HL-60 (cell line): ENCODE measurements around the gene RUSF1.

Source experiments
- DNase-seq, 2 experiments: peaks; one replicate each; pipeline ENCODE4 v3.0.0-alpha.2; 2010 to 2020; ENCODE audit warnings: low read depth in 1 of 2, low spot score in 1 of 2
- H3K27ac ChIP-seq: fragments of 250-450 bp; sonication (Bioruptor Pico); replicated peaks from 2 replicates; pipeline ENCODE4 v1.5.1; 2020; ENCODE audit warnings: mild to moderate bottlenecking, moderate library complexity
- H3K27me3 ChIP-seq: fragments of 250-450 bp; sonication (Bioruptor Pico); 2 replicates; pipeline ENCODE4 v1.5.1; 2021; ENCODE audit warnings: mild to moderate bottlenecking, moderate library complexity; ENCODE audit not compliant: insufficient read depth, poor library complexity, severe bottlenecking
- H3K4me3 ChIP-seq: replicated peaks from 2 replicates; pipeline ENCODE4 v1.5.1; 2011; ENCODE audit warnings: mild to moderate bottlenecking, control low read depth, low read length; ENCODE audit not compliant: insufficient read depth
- CTCF ChIP-seq: IDR thresholded peaks from one replicate; pipeline ENCODE4 v1.5.1; 2011; ENCODE audit warnings: low read length, control low read depth, inconsistent platforms; ENCODE audit not compliant: insufficient read depth
- GABPA ChIP-seq: IDR thresholded peaks from 2 replicates; pipeline ENCODE4 v1.6.1; 2012; ENCODE audit warnings: low read depth
- POLR2AphosphoS5 ChIP-seq: IDR thresholded peaks from 2 replicates; pipeline ENCODE4 v1.6.1; 2012; ENCODE audit warnings: low read depth
- REST ChIP-seq: IDR thresholded peaks from 2 replicates; pipeline ENCODE4 v1.6.1; 2012; ENCODE audit warnings: low read depth; ENCODE audit not compliant: insufficient replicate concordance
- SPI1 ChIP-seq: IDR thresholded peaks from 2 replicates; pipeline ENCODE4 v1.6.1; 2012; ENCODE audit warnings: low read depth, mild to moderate bottlenecking, borderline replicate concordance

RUSF1 gene

GRCh38 chr16:31501226-31501965, 6.8 kb downstream of the RUSF1 start:
- H3K27ac ChIP-seq, result no peak overlapping the region
- no peak for DNase-seq
- TF ChIP-seq REST (no peak), GABPA (no peak), CTCF (no peak), POLR2AphosphoS5 (no peak), SPI1 (no peak)
- no peak overlapping the region for H3K4me3 ChIP-seq
- H3K27me3 ChIP-seq, result no peaks in the 10 kb centered on the region

GRCh38 chr16:31499928-31500327, 8.3 kb downstream of the RUSF1 start:
- H3K4me3 ChIP-seq, result no peak overlapping the region
- H3K27ac ChIP-seq, result no peak overlapping the region
- TF ChIP-seq CTCF (no peak), SPI1 (no peak), GABPA (no peak), POLR2AphosphoS5 (no peak), REST (no peak)

DNA sequence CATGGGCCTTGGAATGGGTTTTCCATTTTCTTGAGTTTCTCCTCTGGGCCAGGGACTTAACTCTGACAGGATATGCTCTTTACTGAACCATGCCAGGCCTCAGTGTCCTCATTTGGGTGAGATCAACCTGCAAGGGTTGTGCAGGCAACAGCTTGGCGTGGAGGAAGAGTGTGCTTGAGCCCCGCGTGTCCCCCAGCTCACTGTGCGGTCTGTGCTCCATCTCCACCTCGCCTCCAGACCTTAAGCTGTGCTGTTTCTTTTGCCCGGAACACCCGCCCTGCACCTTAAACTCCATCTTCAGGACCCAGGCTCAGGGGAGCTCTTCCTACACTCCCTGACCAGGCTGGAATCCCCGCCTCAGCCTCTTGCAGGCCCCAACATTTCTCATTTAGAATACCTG, 9.7 kb downstream of the RUSF1 start:
- Histone ChIP-seq H3K4me3 (no peak overlapping the region), H3K27ac (no peak overlapping the region), H3K27me3 (no peaks in the 10 kb centered on the region)
- no peak for DNase-seq
- TF ChIP-seq SPI1, result no peak
- TF ChIP-seq POLR2AphosphoS5, result no peak
- TF ChIP-seq GABPA, result no peak
- TF ChIP-seq CTCF, result no peak
- TF ChIP-seq REST, result no peak

More at GRCh38 chr16:31499928-31500327, 8.3 kb downstream of the RUSF1 start:
- no peak for DNase-seq
- H3K27me3 ChIP-seq, result no peaks in the 10 kb centered on the region
